ENCODE results near the gene NUDCD3.

DNA sequence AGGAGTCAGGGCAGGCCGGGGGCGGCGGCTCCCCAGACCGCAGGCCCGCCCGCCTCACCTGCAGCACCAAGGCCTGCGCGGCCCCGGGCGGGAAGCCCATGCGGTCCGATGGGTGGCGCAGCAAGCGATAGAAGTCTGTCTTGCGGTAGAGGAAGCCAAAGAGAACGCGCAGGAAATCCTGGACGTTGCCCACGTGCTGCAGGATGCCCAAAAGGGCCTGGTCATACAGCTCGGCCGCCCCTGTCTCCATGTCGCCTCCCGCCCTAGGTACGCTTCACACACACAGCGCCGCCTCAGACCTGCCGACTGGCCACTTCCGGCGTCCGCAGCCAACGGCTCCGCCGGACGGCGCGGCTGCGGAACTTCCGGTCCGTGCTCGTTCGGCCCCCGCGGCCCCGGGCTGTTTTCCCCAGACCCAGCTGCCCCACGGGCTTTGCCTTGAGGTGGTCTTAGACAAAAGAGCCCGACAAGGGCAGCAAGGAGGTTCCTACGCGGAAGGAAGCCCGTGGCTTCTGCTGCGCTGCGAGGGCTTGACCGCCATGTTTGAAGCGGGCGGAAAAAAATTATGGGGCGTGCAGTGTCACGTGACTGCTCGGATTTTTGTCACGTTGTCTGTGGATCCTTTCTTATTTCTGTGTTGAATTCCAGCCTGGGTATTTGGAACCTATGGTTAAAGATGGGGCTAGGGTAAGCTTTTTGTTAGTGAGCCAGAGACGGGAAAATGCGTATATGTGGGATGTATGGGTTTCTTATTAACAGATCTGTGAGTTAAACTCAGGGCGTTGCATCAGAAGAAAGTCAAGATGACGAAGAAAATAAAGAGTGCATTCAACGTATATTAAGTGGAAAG, at the start of gene NUDCD3:
- peak in 2 of 5 experiments; percentile 11 to 16 for TF ChIP-seq CTCF (IDR thresholded peaks at IDR 0.05)
- TF ChIP-seq POLR2A (IDR thresholded peaks at IDR 0.05), result peak in 1 of 2 donors; percentile 46
